ENCODE measurements around the gene NAPA. TPM values are rescaled to one million over a fixed set of nuclear protein-coding genes. Genes with fewer than 3 reads are reported as not detected.
A peak's percentile ranks its signal among the peaks of the same experiment; 100 is the strongest.

NAPA gene
- total and polyA plus RNA-seq, 10 donors, result 51.3 to 171 (median 89.8) TPM

GRCh38 chr19:47545061-47545948 lies 30.4 kb upstream of the NAPA start:
- WGBS, 5 donors, result 18 to 40% (median 32%) methylated on average over 27 to 75 of the region's 75 CpGs

DNA sequence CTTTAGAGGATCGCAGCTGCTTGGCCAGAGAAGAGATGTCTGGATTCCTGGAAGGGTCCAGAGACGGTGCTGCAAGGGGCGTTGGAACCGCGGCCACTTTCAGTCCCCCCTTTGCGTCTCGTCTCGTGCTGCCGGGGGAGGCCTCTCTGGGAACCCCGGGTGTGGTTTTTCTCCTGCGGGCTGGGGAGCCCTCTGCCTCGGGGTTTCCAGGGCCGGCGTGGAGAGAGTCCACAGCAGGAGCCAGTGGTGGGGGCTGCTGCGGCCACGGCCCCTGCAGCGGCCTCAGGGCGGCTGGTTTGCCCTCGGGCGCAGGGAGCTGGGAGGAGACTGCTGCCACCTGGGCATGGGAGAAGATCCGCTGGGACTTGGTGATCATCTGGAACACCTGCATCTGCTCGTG lies 29.6 kb upstream of the NAPA start:
- no peak overlapping the region for H3K27ac ChIP-seq
- no peaks in the 10 kb centered on the region for H3K9me3 ChIP-seq
- H3K4me1 ChIP-seq, result peaks cover 0 to 42% (median 6%) of the 10 kb centered on the region in 6 donors
- TF ChIP-seq, protein P1, sequence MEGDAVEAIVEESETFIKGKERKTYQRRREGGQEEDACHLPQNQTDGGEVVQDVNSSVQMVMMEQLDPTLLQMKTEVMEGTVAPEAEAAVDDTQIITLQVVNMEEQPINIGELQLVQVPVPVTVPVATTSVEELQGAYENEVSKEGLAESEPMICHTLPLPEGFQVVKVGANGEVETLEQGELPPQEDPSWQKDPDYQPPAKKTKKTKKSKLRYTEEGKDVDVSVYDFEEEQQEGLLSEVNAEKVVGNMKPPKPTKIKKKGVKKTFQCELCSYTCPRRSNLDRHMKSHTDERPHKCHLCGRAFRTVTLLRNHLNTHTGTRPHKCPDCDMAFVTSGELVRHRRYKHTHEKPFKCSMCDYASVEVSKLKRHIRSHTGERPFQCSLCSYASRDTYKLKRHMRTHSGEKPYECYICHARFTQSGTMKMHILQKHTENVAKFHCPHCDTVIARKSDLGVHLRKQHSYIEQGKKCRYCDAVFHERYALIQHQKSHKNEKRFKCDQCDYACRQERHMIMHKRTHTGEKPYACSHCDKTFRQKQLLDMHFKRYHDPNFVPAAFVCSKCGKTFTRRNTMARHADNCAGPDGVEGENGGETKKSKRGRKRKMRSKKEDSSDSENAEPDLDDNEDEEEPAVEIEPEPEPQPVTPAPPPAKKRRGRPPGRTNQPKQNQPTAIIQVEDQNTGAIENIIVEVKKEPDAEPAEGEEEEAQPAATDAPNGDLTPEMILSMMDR (IDR thresholded peaks at IDR 0.05 in 8 of 11, conservative IDR thresholded peaks at IDR 0.05 in 3 of 11), result no peak
- TF ChIP-seq POLR2AphosphoS5 (IDR thresholded peaks at IDR 0.05) (no peak), POLR2A (IDR thresholded peaks at IDR 0.05) (no peak)
- H3K36me3 ChIP-seq, result no peaks in the 10 kb centered on the region
- DNase-seq, result no peak
- 77 to 93% (median 86%) methylated on average over 17 to 22 of the region's 22 CpGs for WGBS, 5 donors
- H3K27me3 ChIP-seq (replicated peaks in 1 of 7), result peaks cover 0 to 69% (median 28%) of the 10 kb centered on the region in 7 donors
- peak overlapping the region in 2 of 8 donors; percentile 13 to 39 for H3K4me3 ChIP-seq
- intact Hi-C loops (cut with DNase I; ENCODE audit: low total_unique reads), result loop anchor here (10.0 kb wide), 1 partner anchor 160 kb away; no protein-coding TSS in a partner anchor

More at GRCh38 chr19:47545061-47545948, 30.4 kb upstream of the NAPA start:
- H3K4me1 ChIP-seq, result peaks cover 0 to 34% (median 6%) of the 10 kb centered on the region in 6 donors
- no peaks in the 10 kb centered on the region for H3K36me3 ChIP-seq
- no peaks in the 10 kb centered on the region for H3K9me3 ChIP-seq
- intact Hi-C loops (cut with DNase I; ENCODE audit: low total_unique reads), result loop anchor here (10.0 kb wide), 1 partner anchor 159 kb away; no protein-coding TSS in a partner anchor
- peak overlapping the region in 3 of 8 donors; percentile 13 to 39 (median 20) for H3K4me3 ChIP-seq
- H3K27me3 ChIP-seq (replicated peaks in 1 of 7), result peaks cover 0 to 70% (median 28%) of the 10 kb centered on the region in 7 donors
- TF ChIP-seq, protein P1 (IDR thresholded peaks at IDR 0.05 in 8 of 11, conservative IDR thresholded peaks at IDR 0.05 in 3 of 11), result no peak
- DNase-seq, result no peak
- H3K27ac ChIP-seq, result no peak overlapping the region

DNA sequence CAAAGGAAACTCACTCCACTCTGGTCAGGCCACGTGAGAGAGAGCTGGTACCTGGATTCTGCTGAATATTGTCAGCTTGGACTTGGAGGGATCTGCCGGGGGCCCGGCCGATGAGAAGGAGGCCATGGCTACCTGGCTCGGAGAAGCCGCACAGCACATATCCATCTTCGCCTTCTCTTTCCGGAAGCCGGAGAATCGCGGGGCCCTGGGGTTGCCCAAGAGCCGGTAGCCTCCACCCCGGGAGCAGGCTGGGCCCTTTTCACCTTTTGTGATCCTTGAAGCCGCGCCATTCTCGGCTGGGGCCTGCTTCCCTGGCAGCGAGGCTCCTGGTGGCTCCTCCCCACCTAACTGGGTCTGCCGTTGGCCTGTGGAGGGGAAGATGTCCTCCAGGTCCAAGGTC lies 29.2 kb upstream of the NAPA start:
- no peaks in the 10 kb centered on the region for H3K9me3 ChIP-seq
- no peak overlapping the region for H3K27ac ChIP-seq
- no peak for TF ChIP-seq POLR2AphosphoS5 (IDR thresholded peaks at IDR 0.05)
- TF ChIP-seq, protein P1 (IDR thresholded peaks at IDR 0.05 in 8 of 11, conservative IDR thresholded peaks at IDR 0.05 in 3 of 11), result no peak
- 83 to 94% (median 91%) methylated on average over 18 of the region's 18 CpGs for WGBS, 5 donors
- H3K27me3 ChIP-seq (replicated peaks in 1 of 7), result peaks cover 0 to 65% (median 28%) of the 10 kb centered on the region in 7 donors
- intact Hi-C loops (cut with DNase I; ENCODE audit: low total_unique reads), result loop anchor here (10.0 kb wide), 1 partner anchor 161 kb away; no protein-coding TSS in a partner anchor
- no peaks in the 10 kb centered on the region for H3K36me3 ChIP-seq
- no peak overlapping the region for H3K4me3 ChIP-seq
- peaks cover 0 to 44% (median 6%) of the 10 kb centered on the region in 6 donors for H3K4me1 ChIP-seq
- DNase-seq, result no peak

GRCh38 chr19:47542030-47542475 lies 27.2 kb upstream of the NAPA start:
- 72 to 87% (median 79%) methylated on average over 9 of the region's 9 CpGs for WGBS, 5 donors
- Histone ChIP-seq H3K4me1 (peaks cover 0 to 44% (median 6%) of the 10 kb centered on the region in 6 donors), H3K27me3 (replicated peaks in 1 of 7) (peaks cover 0 to 52% (median 26%) of the 10 kb centered on the region in 7 donors), H3K9me3 (no peaks in the 10 kb centered on the region), H3K36me3 (no peaks in the 10 kb centered on the region), H3K4me3 (no peak overlapping the region), H3K27ac (peak overlapping the region in 1 of 8 donors; percentile 33)
- DNase-seq, result no peak
- TF ChIP-seq POLR2AphosphoS5 (IDR thresholded peaks at IDR 0.05), result no peak
- TF ChIP-seq, protein P1 (IDR thresholded peaks at IDR 0.05 in 8 of 11, conservative IDR thresholded peaks at IDR 0.05 in 3 of 11), result no peak
- TF ChIP-seq POLR2A (IDR thresholded peaks at IDR 0.05), result no peak
- intact Hi-C loops (cut with DNase I; ENCODE audit: low total_unique reads), result loop anchor here (10.0 kb wide), 1 partner anchor 163 kb away; no protein-coding TSS in a partner anchor

Measured in spleen (tissue), 11 donors.